RWPE2 (cell line): Measurements from ENCODE around the gene MGLL.
A peak's percentile ranks its signal among the peaks of the same experiment; 100 is the strongest.

ENCODE experiments used
- ATAC-seq: fragments of 200-7000 bp; cut with Tn5 transposase; 3 replicates; pipeline ENCODE4 v1.9.1; 2021; ENCODE audit warnings: low read depth
- DNase-seq: peaks from one replicate; pipeline ENCODE4 v3.0.0-alpha.2; 2020; ENCODE audit warnings: low spot score
- H3K27ac ChIP-seq: fragments of 450-650 bp; 2 replicates; pipeline ENCODE4 v1.5.1; 2017; ENCODE audit warnings: mild to moderate bottlenecking; ENCODE audit not compliant: poor library complexity, severe bottlenecking
- H3K27me3 ChIP-seq: fragments of 250-450 bp; sonication (Bioruptor Pico); 2 replicates; pipeline ENCODE4 v1.5.1; 2021; ENCODE audit warnings: mild to moderate bottlenecking, moderate library complexity; ENCODE audit not compliant: insufficient read depth, poor library complexity, severe bottlenecking
- H3K36me3 ChIP-seq: fragments of 250-450 bp; sonication (Bioruptor Pico); 2 replicates; pipeline ENCODE4 v1.5.1; 2020; ENCODE audit warnings: low read depth, mild to moderate bottlenecking, moderate library complexity
- H3K4me1 ChIP-seq: fragments of 250-450 bp; sonication (Bioruptor Pico); 2 replicates; pipeline ENCODE4 v1.5.1; 2021; ENCODE audit warnings: mild to moderate bottlenecking, moderate library complexity; ENCODE audit not compliant: insufficient read depth, poor library complexity, severe bottlenecking
- H3K4me3 ChIP-seq: fragments of 250-450 bp; sonication (Bioruptor Pico); 2 replicates; pipeline ENCODE4 v1.5.1; 2021; ENCODE audit warnings: mild to moderate bottlenecking, moderate library complexity; ENCODE audit not compliant: severe bottlenecking
- H3K9me3 ChIP-seq: fragments of 250-450 bp; sonication (Bioruptor Pico); 2 replicates; pipeline ENCODE4 v1.5.1; 2021; ENCODE audit warnings: mild to moderate bottlenecking, moderate library complexity; ENCODE audit not compliant: severe bottlenecking
- TF ChIP-seq, protein P1 (sequence below): fragments of 450-650 bp; IDR thresholded peaks from one replicate; pipeline ENCODE4 v1.5.1; 2017; ENCODE audit warnings: mild to moderate bottlenecking, moderate library complexity; ENCODE audit not compliant: poor library complexity, severe bottlenecking

The MGLL gene

GRCh38 chr3:127730171-127730570 is 92.1 kb downstream of the MGLL start:
- Histone ChIP-seq H3K4me1 (peaks cover 10% of the 10 kb centered on the region), H3K4me3 (no peak overlapping the region), H3K27me3 (no peaks in the 10 kb centered on the region), H3K9me3 (no peaks in the 10 kb centered on the region), H3K27ac (no peak overlapping the region), H3K36me3 (no peaks in the 10 kb centered on the region)
- TF ChIP-seq, protein P1, sequence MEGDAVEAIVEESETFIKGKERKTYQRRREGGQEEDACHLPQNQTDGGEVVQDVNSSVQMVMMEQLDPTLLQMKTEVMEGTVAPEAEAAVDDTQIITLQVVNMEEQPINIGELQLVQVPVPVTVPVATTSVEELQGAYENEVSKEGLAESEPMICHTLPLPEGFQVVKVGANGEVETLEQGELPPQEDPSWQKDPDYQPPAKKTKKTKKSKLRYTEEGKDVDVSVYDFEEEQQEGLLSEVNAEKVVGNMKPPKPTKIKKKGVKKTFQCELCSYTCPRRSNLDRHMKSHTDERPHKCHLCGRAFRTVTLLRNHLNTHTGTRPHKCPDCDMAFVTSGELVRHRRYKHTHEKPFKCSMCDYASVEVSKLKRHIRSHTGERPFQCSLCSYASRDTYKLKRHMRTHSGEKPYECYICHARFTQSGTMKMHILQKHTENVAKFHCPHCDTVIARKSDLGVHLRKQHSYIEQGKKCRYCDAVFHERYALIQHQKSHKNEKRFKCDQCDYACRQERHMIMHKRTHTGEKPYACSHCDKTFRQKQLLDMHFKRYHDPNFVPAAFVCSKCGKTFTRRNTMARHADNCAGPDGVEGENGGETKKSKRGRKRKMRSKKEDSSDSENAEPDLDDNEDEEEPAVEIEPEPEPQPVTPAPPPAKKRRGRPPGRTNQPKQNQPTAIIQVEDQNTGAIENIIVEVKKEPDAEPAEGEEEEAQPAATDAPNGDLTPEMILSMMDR = no peak
- DNase-seq = no peak
- ATAC-seq = no peak

GRCh38 chr3:127729556-127730056 is 92.7 kb downstream of the MGLL start:
- TF ChIP-seq, protein P1 = no peak
- peaks cover 4% of the 10 kb centered on the region for H3K4me1 ChIP-seq
- no peaks in the 10 kb centered on the region for H3K27me3 ChIP-seq
- DNase-seq (no peak), ATAC-seq (no peak)
- H3K36me3 ChIP-seq = no peaks in the 10 kb centered on the region
- H3K9me3 ChIP-seq = no peaks in the 10 kb centered on the region
- H3K27ac ChIP-seq = no peak overlapping the region
- no peak overlapping the region for H3K4me3 ChIP-seq

- H3K36me3 ChIP-seq = no peaks in the 10 kb centered on the region
- H3K4me1 ChIP-seq = no peaks in the 10 kb centered on the region
- H3K4me3 ChIP-seq = no peak overlapping the region
- no peak overlapping the region for H3K27ac ChIP-seq
- ATAC-seq (no peak), DNase-seq (peak; percentile 4)
- no peaks in the 10 kb centered on the region for H3K27me3 ChIP-seq
- H3K9me3 ChIP-seq = no peaks in the 10 kb centered on the region
- TF ChIP-seq, protein P1 = no peak
Observed at GRCh38 chr3:127728417-127729015, 93.8 kb downstream of the MGLL start.

DNA sequence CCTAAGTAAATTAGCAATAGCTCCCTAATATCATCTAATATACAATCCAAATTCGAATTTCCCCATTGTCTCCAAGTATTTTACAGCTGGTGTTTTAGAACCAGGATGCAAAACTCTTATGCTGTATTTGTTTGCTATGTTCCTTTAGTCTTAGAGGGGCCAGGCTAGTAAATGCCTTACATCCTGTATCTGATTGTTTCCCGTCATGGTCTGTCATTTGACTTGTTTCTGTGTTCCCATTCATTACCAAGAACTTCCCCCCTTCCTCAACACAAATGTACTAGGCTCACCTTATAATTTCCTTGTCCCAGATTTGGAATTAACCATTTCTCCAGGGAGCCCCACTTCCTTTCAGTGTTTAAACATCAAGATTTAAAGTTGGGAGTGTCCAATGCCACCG is 95.4 kb downstream of the MGLL start:
- Histone ChIP-seq H3K27ac (no peak overlapping the region), H3K27me3 (no peaks in the 10 kb centered on the region), H3K4me1 (no peaks in the 10 kb centered on the region), H3K9me3 (no peaks in the 10 kb centered on the region), H3K4me3 (no peak overlapping the region), H3K36me3 (no peaks in the 10 kb centered on the region)
- TF ChIP-seq, protein P1 = no peak
- DNase-seq = no peak
- ATAC-seq = no peak

- Histone ChIP-seq H3K36me3 (no peaks in the 10 kb centered on the region), H3K9me3 (no peaks in the 10 kb centered on the region), H3K27ac (no peak overlapping the region), H3K4me1 (no peaks in the 10 kb centered on the region), H3K27me3 (no peaks in the 10 kb centered on the region), H3K4me3 (no peak overlapping the region)
- ATAC-seq (no peak), DNase-seq (peak; percentile 26)
- TF ChIP-seq, protein P1 = no peak
Observed at GRCh38 chr3:127723011-127723567, 99.2 kb downstream of the MGLL start.
